HepG2 (cell line): Measurements from ENCODE around the gene TRAF4. TPM values are rescaled to one million over a fixed set of nuclear protein-coding genes. Genes with fewer than 3 reads are reported as not detected.
A peak's percentile ranks its signal among the peaks of the same experiment; 100 is the strongest.

Experiments used
- CREM ChIP-seq, 2 experiments: sonication (generic) in 1 of 2; formaldehyde crosslinking in 1 of 2; IDR thresholded peaks; 2 replicates each; pipeline versions ENCODE4 v1.4.0 to v1.6.1; 2016 to 2020; ENCODE audit warnings: antibody characterized with exemption in 1 of 2, mild to moderate bottlenecking in 1 of 2, missing genetic modification reagents in 1 of 2
- GFI1 ChIP-seq: sonication (generic); formaldehyde crosslinking; IDR thresholded peaks from 2 replicates; pipeline ENCODE4 v1.5.0; 2020; ENCODE audit warnings: missing genetic modification reagents, mild to moderate bottlenecking, borderline replicate concordance
- HCFC1 ChIP-seq: fragments of 150-350 bp; IDR thresholded peaks from 2 replicates; pipeline ENCODE4 v1.6.1; 2014; ENCODE audit warnings: low read depth, low read length
- HOXA9 ChIP-seq: sonication (generic); formaldehyde crosslinking; IDR thresholded peaks from 2 replicates; pipeline ENCODE4 v1.8.1; 2022; ENCODE audit warnings: missing genetic modification reagents, mild to moderate bottlenecking, moderate library complexity, borderline replicate concordance
- KDM5B ChIP-seq: sonication (generic); formaldehyde crosslinking; IDR thresholded peaks from 2 replicates; pipeline ENCODE4 v1.4.0; 2020; ENCODE audit warnings: missing genetic modification reagents, mild to moderate bottlenecking, borderline replicate concordance
- MYC ChIP-seq: sonication (generic); formaldehyde crosslinking; IDR thresholded peaks from 2 replicates; pipeline ENCODE4 v1.9.0; 2021; ENCODE audit warnings: missing genetic modification reagents, borderline replicate concordance
- PHF20 ChIP-seq: sonication (generic); formaldehyde crosslinking; IDR thresholded peaks from 2 replicates; pipeline ENCODE4 v1.5.0; 2020; ENCODE audit warnings: mild to moderate bottlenecking, missing genetic modification reagents
- SAFB2 ChIP-seq: sonication (generic); formaldehyde crosslinking; IDR thresholded peaks from 2 replicates; pipeline ENCODE4 v1.5.1; 2020; ENCODE audit warnings: missing genetic modification reagents, low read depth, mild to moderate bottlenecking, borderline replicate concordance
- SOX5 ChIP-seq: IDR thresholded peaks from 2 replicates; pipeline ENCODE4 v1.6.1; 2016; ENCODE audit warnings: borderline replicate concordance
- SP5 ChIP-seq: IDR thresholded peaks from 2 replicates; pipeline ENCODE4 v1.6.1; 2016; ENCODE audit warnings: low read depth, borderline replicate concordance
- SSRP1 ChIP-seq: IDR thresholded peaks from 2 replicates; pipeline ENCODE4 v1.6.1; 2016; ENCODE audit warnings: control low read depth
- U2AF1 ChIP-seq: fragments of 200-400 bp; formaldehyde crosslinking; optimal IDR thresholded peaks from 2 replicates; pipeline ENCODE3; 2017; ENCODE audit warnings: mild to moderate bottlenecking, low read depth, low read length
- ZBTB21 ChIP-seq: sonication (generic); formaldehyde crosslinking; IDR thresholded peaks from 2 replicates; pipeline ENCODE4 v1.4.0; 2020; ENCODE audit warnings: missing genetic modification reagents
- ZBTB3 ChIP-seq: sonication (generic); formaldehyde crosslinking; IDR thresholded peaks from 2 replicates; pipeline ENCODE4 v1.4.0; 2020; ENCODE audit warnings: low read depth, mild to moderate bottlenecking, moderate library complexity, missing genetic modification reagents, borderline replicate concordance
- ZNF3 ChIP-seq: IDR thresholded peaks from 2 replicates; pipeline ENCODE4 v1.7.0; 2017; ENCODE audit warnings: inconsistent platforms
- ZNF329 ChIP-seq: sonication (generic); formaldehyde crosslinking; IDR thresholded peaks from 2 replicates; pipeline ENCODE4 v1.9.0; 2021; ENCODE audit warnings: low read depth, mild to moderate bottlenecking, missing genetic modification reagents
- ZNF331 ChIP-seq: sonication (generic); formaldehyde crosslinking; IDR thresholded peaks from 2 replicates; pipeline ENCODE4 v1.4.0; 2020; ENCODE audit warnings: missing genetic modification reagents
- ZNF556 ChIP-seq: sonication (generic); formaldehyde crosslinking; IDR thresholded peaks from 2 replicates; pipeline ENCODE4 v1.4.0; 2020; ENCODE audit warnings: mild to moderate bottlenecking, missing genetic modification reagents, borderline replicate concordance
- ZNF782 ChIP-seq: sonication (generic); formaldehyde crosslinking; IDR thresholded peaks from 2 replicates; pipeline ENCODE4 v1.4.0; 2020; ENCODE audit warnings: missing genetic modification reagents, mild to moderate bottlenecking, borderline replicate concordance
- ZNF788 ChIP-seq: sonication (generic); formaldehyde crosslinking; IDR thresholded peaks from 2 replicates; pipeline ENCODE4 v1.5.0; 2020; ENCODE audit warnings: mild to moderate bottlenecking, missing genetic modification reagents, borderline replicate concordance
- ZSCAN12 ChIP-seq: sonication (generic); formaldehyde crosslinking; IDR thresholded peaks from 2 replicates; pipeline ENCODE4 v1.9.0; 2021; ENCODE audit warnings: mild to moderate bottlenecking, missing genetic modification reagents
- polyA plus RNA-seq, 8 experiments: library from polyadenylated mRNA; depleted of rRNA in 3 of 8; stranded (reverse) in 7 of 8; unstranded in 1 of 8; fragments of >200 nt; fragmentation: Illumina TruSeq in 4 of 8; extraction: Trizol in 4 of 8; gene quantifications; 2 replicates each; pipeline versions ENCODE4 v1.2.1 to v1.2.3, GENCODE V29; 2011 to 2016; ENCODE audit warnings: low read depth in 4 of 8, missing spikeins in 1 of 8, mixed read lengths in 1 of 8; ENCODE audit not compliant: insufficient read depth in 1 of 8
- total RNA-seq, 5 experiments: library from RNA; depleted of rRNA; stranded (reverse); fragments of >200 nt; fragmentation: Illumina TruSeq; extraction: Trizol; gene quantifications; 2 replicates each; pipeline ENCODE4 v1.2.3, GENCODE V29; 2016; ENCODE audit warnings: low read depth in 1 of 5
- TF ChIP-seq, protein P1 (sequence below): IDR thresholded peaks from 2 replicates; pipeline ENCODE4 v1.6.1; 2018; ENCODE audit warnings: missing genetic modification reagents, mild to moderate bottlenecking, missing compliant biosample characterization
- TF ChIP-seq, protein P2 (sequence below): IDR thresholded peaks from 2 replicates; pipeline ENCODE4 v1.6.1; 2016; ENCODE audit warnings: missing compliant biosample characterization, missing genetic modification reagents, borderline replicate concordance

The TRAF4 gene
- total and polyA plus RNA-seq, 2 of the 13 experiments (the other 11 are each of a cell fraction or from before 2014, with no cell fraction given) = 86.0 to 89.9 TPM

- no peak for TF ChIP-seq ZSCAN12 (CRISPR knock-in tag)
- TF ChIP-seq ZNF331 (CRISPR knock-in tag) = no peak
- TF ChIP-seq SP5 (CRISPR knock-in tag) = no peak
- TF ChIP-seq HCFC1 = no peak
- no peak for TF ChIP-seq SAFB2
- TF ChIP-seq, protein P1, sequence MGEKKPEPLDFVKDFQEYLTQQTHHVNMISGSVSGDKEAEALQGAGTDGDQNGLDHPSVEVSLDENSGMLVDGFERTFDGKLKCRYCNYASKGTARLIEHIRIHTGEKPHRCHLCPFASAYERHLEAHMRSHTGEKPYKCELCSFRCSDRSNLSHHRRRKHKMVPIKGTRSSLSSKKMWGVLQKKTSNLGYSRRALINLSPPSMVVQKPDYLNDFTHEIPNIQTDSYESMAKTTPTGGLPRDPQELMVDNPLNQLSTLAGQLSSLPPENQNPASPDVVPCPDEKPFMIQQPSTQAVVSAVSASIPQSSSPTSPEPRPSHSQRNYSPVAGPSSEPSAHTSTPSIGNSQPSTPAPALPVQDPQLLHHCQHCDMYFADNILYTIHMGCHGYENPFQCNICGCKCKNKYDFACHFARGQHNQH (CRISPR knock-in tag) = no peak
- peak; percentile 45; the same call in 1 of the 2 replicates for TF ChIP-seq GFI1 (CRISPR knock-in tag)
- no peak for TF ChIP-seq ZNF329
- TF ChIP-seq ZNF3 (CRISPR knock-in tag) = no peak
- no peak for TF ChIP-seq ZNF556 (CRISPR knock-in tag)
- no peak for TF ChIP-seq KDM5B (CRISPR knock-in tag)
- no peak for TF ChIP-seq SSRP1
- TF ChIP-seq ZBTB3 = no peak
- TF ChIP-seq, protein P2, sequence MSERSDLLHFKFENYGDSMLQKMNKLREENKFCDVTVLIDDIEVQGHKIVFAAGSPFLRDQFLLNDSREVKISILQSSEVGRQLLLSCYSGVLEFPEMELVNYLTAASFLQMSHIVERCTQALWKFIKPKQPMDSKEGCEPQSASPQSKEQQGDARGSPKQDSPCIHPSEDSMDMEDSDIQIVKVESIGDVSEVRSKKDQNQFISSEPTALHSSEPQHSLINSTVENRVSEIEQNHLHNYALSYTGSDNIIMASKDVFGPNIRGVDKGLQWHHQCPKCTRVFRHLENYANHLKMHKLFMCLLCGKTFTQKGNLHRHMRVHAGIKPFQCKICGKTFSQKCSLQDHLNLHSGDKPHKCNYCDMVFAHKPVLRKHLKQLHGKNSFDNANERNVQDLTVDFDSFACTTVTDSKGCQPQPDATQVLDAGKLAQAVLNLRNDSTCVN (CRISPR knock-in tag) = no peak
- TF ChIP-seq PHF20 = peak; percentile 38; the same call in 1 of the 2 replicates
- TF ChIP-seq ZNF788 (CRISPR knock-in tag) = 0 out of 2 replicates have a peak, but pooled peaks have one; percentile 15
- TF ChIP-seq ZBTB21 = no peak
- no peak for TF ChIP-seq CREM (IDR thresholded peaks at IDR 0.05)
- no peak for TF ChIP-seq CREM (CRISPR knock-in tag; IDR thresholded peaks at IDR 0.05)
- TF ChIP-seq ZNF782 (CRISPR knock-in tag) = no peak
- TF ChIP-seq MYC (CRISPR knock-in tag) = no peak
- TF ChIP-seq HOXA9 = no peak
- no peak for TF ChIP-seq SOX5
- no peak for TF ChIP-seq U2AF1
Measured at GRCh38 chr17:28719021-28719433, 24.8 kb upstream of the TRAF4 start (continued).
